SK-N-SH (cell line): ENCODE results near the gene GNG3. TPM values are rescaled to one million over a fixed set of nuclear protein-coding genes. Genes with fewer than 3 reads are reported as not detected.
A peak's percentile ranks its signal among the peaks of the same experiment; 100 is the strongest.

ENCODE experiments used
- CTCF ChIA-PET: fragments of 300-600, 350-600 bp; formaldehyde crosslinking; extraction: SDS; loops from one replicate; lab custom pipeline; 2021; lab: Yijun Ruan, JAX
- POLR2A ChIA-PET: fragments of 350-600 bp; sonication (Branson Sonifier 250); formaldehyde crosslinking; extraction: SDS; loops from one replicate; lab custom pipeline; 2020; ENCODE audit warnings: antibody characterized with exemption, inconsistent platforms; lab: Yijun Ruan, JAX
- DNase-seq: peaks from one replicate; pipeline ENCODE4 v3.0.0; 2012
- H2AFZ ChIP-seq: fragments of 200-600 bp; sonication (generic); 2 replicates; pipeline ENCODE4 v1.8.1; 2016; ENCODE audit warnings: antibody characterized with exemption, mild to moderate bottlenecking, low read depth
- H3F3A ChIP-seq: fragments of 200-600 bp; sonication (generic); replicated peaks from 2 replicates; pipeline ENCODE3; 2016; ENCODE audit warnings: antibody characterized with exemption, mild to moderate bottlenecking; ENCODE audit not compliant: insufficient read depth
- H3K27ac ChIP-seq, 2 experiments: fragments of 200-500 bp in 1 of 2; fragments of 200-600 bp in 1 of 2; sonication (Bioruptor generic) in 1 of 2; sonication (generic), shearing (Covaris generic) in 1 of 2; 2 replicates each; pipeline versions ENCODE4 v1.5.1 to v1.6.1; 2014 to 2016; ENCODE audit warnings: low read depth in 2 of 2, inconsistent platforms in 1 of 2, low read length in 1 of 2, mild to moderate bottlenecking in 1 of 2, mixed read lengths in 1 of 2
- H3K27me3 ChIP-seq: fragments of 200-600 bp; sonication (generic), shearing (Covaris generic); 2 replicates; pipeline ENCODE4 v1.6.1; 2016; ENCODE audit warnings: mixed run types; ENCODE audit not compliant: insufficient read depth
- H3K36me3 ChIP-seq, 2 experiments: fragments of 200-500 bp in 1 of 2; fragments of 200-600 bp in 1 of 2; sonication (Bioruptor generic) in 1 of 2; sonication (generic) in 1 of 2; replicated peaks in 1 of 2; 2 replicates each; pipeline versions ENCODE3 to v1.5.1; 2014 to 2016; ENCODE audit warnings: low read length in 1 of 2, mild to moderate bottlenecking in 1 of 2; ENCODE audit not compliant: insufficient read depth in 2 of 2, control insufficient read depth in 1 of 2
- H3K4me1 ChIP-seq, 2 experiments: fragments of 200-500 bp in 1 of 2; fragments of 200-600 bp in 1 of 2; sonication (Bioruptor generic) in 1 of 2; sonication (generic), shearing (Covaris generic) in 1 of 2; 2 replicates each; pipeline versions ENCODE4 v1.5.1 to v1.6.1; 2014 to 2016; ENCODE audit warnings: low read depth in 1 of 2, low read length in 1 of 2, mixed run types in 1 of 2; ENCODE audit not compliant: insufficient read depth in 2 of 2, control insufficient read depth in 1 of 2
- H3K4me2 ChIP-seq: fragments of 200-600 bp; sonication (generic), shearing (Covaris generic); 2 replicates; pipeline ENCODE4 v1.6.1; 2017; ENCODE audit warnings: mixed run types
- H3K4me3 ChIP-seq, 2 experiments: fragments of 200-500 bp in 1 of 2; fragments of 200-600 bp in 1 of 2; sonication (Bioruptor generic) in 1 of 2; sonication (generic), shearing (Covaris generic) in 1 of 2; 2 replicates each; pipeline versions ENCODE4 v1.5.1 to v1.8.1; 2014 to 2016; ENCODE audit warnings: low read depth in 2 of 2, inconsistent platforms in 1 of 2, low read length in 1 of 2, mild to moderate bottlenecking in 1 of 2, mixed read lengths in 1 of 2, moderate library complexity in 1 of 2
- H3K79me2 ChIP-seq: fragments of 200-600 bp; sonication (generic); 2 replicates; pipeline ENCODE4 v1.8.1; 2017; ENCODE audit warnings: mild to moderate bottlenecking; ENCODE audit not compliant: insufficient read depth
- H3K9ac ChIP-seq: fragments of 200-600 bp; sonication (generic); 2 replicates; pipeline ENCODE4 v1.6.1; 2017; ENCODE audit warnings: mixed run types
- H3K9me2 ChIP-seq: fragments of 200-600 bp; sonication (generic); 2 replicates; pipeline ENCODE4 v1.6.1; 2017; ENCODE audit warnings: mixed run types
- H3K9me3 ChIP-seq: fragments of 200-600 bp; sonication (generic); 2 replicates; pipeline ENCODE4 v1.6.1; 2017; ENCODE audit warnings: mixed run types, mild to moderate bottlenecking, moderate library complexity
- H4K20me1 ChIP-seq: fragments of 200-600 bp; sonication (generic); 2 replicates; pipeline ENCODE4 v1.6.1; 2017; ENCODE audit warnings: mild to moderate bottlenecking, mixed run types; ENCODE audit not compliant: insufficient read depth
- CTCF ChIP-seq: fragments of 200-600 bp; sonication (generic); IDR thresholded peaks from 2 replicates; pipeline ENCODE4 v1.6.1; 2017; ENCODE audit warnings: antibody characterized with exemption, mild to moderate bottlenecking, moderate library complexity
- GABPA ChIP-seq: IDR thresholded peaks from 2 replicates; pipeline ENCODE4 v1.4.0; 2012; ENCODE audit warnings: low read depth, mild to moderate bottlenecking
- GATA2 ChIP-seq: sonication (generic); formaldehyde crosslinking; IDR thresholded peaks from 2 replicates; pipeline ENCODE4 v1.5.0; 2020; ENCODE audit warnings: mild to moderate bottlenecking, missing genetic modification reagents
- JUND ChIP-seq: IDR thresholded peaks from 2 replicates; pipeline ENCODE4 v1.4.0; 2012
- MXI1 ChIP-seq: IDR thresholded peaks from 2 replicates; pipeline ENCODE4 v1.6.1; 2012; ENCODE audit warnings: mild to moderate bottlenecking, low read depth, low read length, improper control_type of control experiment
- NFIC ChIP-seq: IDR thresholded peaks from 2 replicates; pipeline ENCODE4 v1.4.0; 2012; ENCODE audit warnings: borderline replicate concordance
- PBX3 ChIP-seq: IDR thresholded peaks from 2 replicates; pipeline ENCODE4; 2012
- RAD21 ChIP-seq: IDR thresholded peaks from 2 replicates; pipeline ENCODE4 v1.6.1; 2012; ENCODE audit warnings: mild to moderate bottlenecking, low read length
- REST ChIP-seq: IDR thresholded peaks from 2 replicates; pipeline ENCODE4 v1.6.1; 2012; ENCODE audit warnings: mild to moderate bottlenecking, low read depth, low read length, moderate library complexity
- SIN3A ChIP-seq: IDR thresholded peaks from 2 replicates; pipeline ENCODE4 v1.6.1; 2012; ENCODE audit warnings: low read depth, mild to moderate bottlenecking, low read length, moderate library complexity, borderline replicate concordance
- SMC3 ChIP-seq: IDR thresholded peaks from 2 replicates; pipeline ENCODE4 v1.6.1; 2012; ENCODE audit warnings: low read depth, low read length, improper control_type of control experiment
- TCF12 ChIP-seq: IDR thresholded peaks from 2 replicates; pipeline ENCODE4 v1.4.0; 2012
- TEAD4 ChIP-seq: IDR thresholded peaks from 2 replicates; pipeline ENCODE4 v1.4.0; 2012; ENCODE audit warnings: mild to moderate bottlenecking, borderline replicate concordance; ENCODE audit not compliant: insufficient read depth
- WGBS: methylation state at CpG from one replicate; pipeline ENCODE4 v1.1.6; 2017; ENCODE audit warnings: low lambda C conversion rate; 5-methylcytosine and 5-hydroxymethylcytosine counted together
- polyA plus RNA-seq, 3 experiments: library from polyadenylated mRNA; depleted of rRNA; stranded (reverse); fragments of >200 nt; gene quantifications; 2 replicates each; pipeline ENCODE4 v1.2.3, GENCODE V29; 2012

The GNG3 gene
- polyA plus RNA-seq, 1 of the 3 experiments (the other 2 are of a cell fraction) = 0.16 TPM

GRCh38 chr11:62694455-62695167, 12.9 kb upstream of the GNG3 start:
- Histone ChIP-seq H3K4me1 (peaks cover 3 to 4% of the 10 kb centered on the region in 2 experiments; a peak in 3 of 4 replicates), H3K27ac (peak overlapping the region; percentile 23 to 27; a peak in 2 of 4 replicates), H3K4me3 (peak overlapping the region in 1 of 2 experiments; percentile 31; a peak in 1 of 4 replicates), H2AFZ (no peak overlapping the region), H3K9ac (no peak overlapping the region), H3K79me2 (no peaks in the 10 kb centered on the region), H3K27me3 (no peaks in the 10 kb centered on the region), H3K4me2 (no peak overlapping the region), H3F3A (peaks cover 11% of the 10 kb centered on the region), H3K36me3 (peaks cover 19 to 30% of the 10 kb centered on the region in 2 experiments), H3K9me3 (no peaks in the 10 kb centered on the region), H3K9me2 (no peaks in the 10 kb centered on the region), H4K20me1 (no peaks in the 10 kb centered on the region)
- 62% methylated on average over 14 of the region's 14 CpGs for WGBS
- TF ChIP-seq TEAD4 (no peak), RAD21 (peak; percentile 68), PBX3 (no peak), SIN3A (0 out of 2 replicates have a peak, but pooled peaks have one; percentile 36), REST (no peak), MXI1 (0 out of 2 replicates have a peak, but pooled peaks have one; percentile 35), SMC3 (peak; percentile 64), TCF12 (no peak), GATA2 (CRISPR knock-in tag) (no peak), CTCF (peak; percentile 87), JUND (no peak), NFIC (no peak), GABPA (no peak)
- DNase-seq = peak; percentile 81
- ChIA-PET CTCF (interaction anchor here (0.6 to 4.6 kb wide), 27 partner anchors 10 to 299 kb away, joined by 3 to 48 read pairs (median 4); partner anchors contain the start of genes B3GAT3, BSCL2, GNG3 and HNRNPUL2), POLR2A (interaction anchor here (1.0 to 1.2 kb wide), 5 partner anchors 10 to 30 kb away, joined by 3 to 4 read pairs (median 3); partner anchors contain the start of genes C11orf98, CSKMT, LBHD1 and UQCC3)
